IPS-20b (cell line): ENCODE data around the gene ACRBP.

Experiments used
- H3K27ac ChIP-seq: one replicate; pipeline ENCODE4 v1.5.1; 2013; ENCODE audit warnings: low read length
- H3K27me3 ChIP-seq: 2 replicates; pipeline ENCODE4 v1.6.1; 2013; ENCODE audit warnings: mild to moderate bottlenecking, low read length, inconsistent platforms; ENCODE audit not compliant: insufficient read depth
- H3K36me3 ChIP-seq: 2 replicates; pipeline ENCODE4 v1.6.1; 2013; ENCODE audit warnings: low read depth, mild to moderate bottlenecking, inconsistent platforms, low read length, moderate library complexity; ENCODE audit not compliant: insufficient read depth
- H3K4me1 ChIP-seq: 2 replicates; pipeline ENCODE4 v1.6.1; 2013; ENCODE audit warnings: mild to moderate bottlenecking, control low read depth, inconsistent platforms, low read length, moderate library complexity; ENCODE audit not compliant: insufficient read depth
- H3K4me3 ChIP-seq: 2 replicates; pipeline ENCODE4 v1.5.1; 2013; ENCODE audit warnings: mild to moderate bottlenecking, low read length, inconsistent platforms
- H3K9ac ChIP-seq: 2 replicates; pipeline ENCODE4 v1.6.1; 2013; ENCODE audit warnings: low read depth, mild to moderate bottlenecking, inconsistent platforms, low read length, moderate library complexity
- H3K9me3 ChIP-seq: 2 replicates; pipeline ENCODE4 v1.6.1; 2013; ENCODE audit warnings: mild to moderate bottlenecking, low read depth, low read length, inconsistent platforms; ENCODE audit not compliant: insufficient read depth

ACRBP gene

GRCh38 chr12:6630736-6631135 is 16.5 kb downstream of the ACRBP start:
- H3K4me3 ChIP-seq: no peak overlapping the region

GRCh38 chr12:6627616-6628015 is 19.6 kb downstream of the ACRBP start:
- Histone ChIP-seq H3K27me3 (no peaks in the 10 kb centered on the region), H3K9ac (no peak overlapping the region), H3K36me3 (no peaks in the 10 kb centered on the region), H3K4me1 (no peaks in the 10 kb centered on the region), H3K4me3 (no peak overlapping the region), H3K27ac (no peak overlapping the region), H3K9me3 (no peaks in the 10 kb centered on the region)

More at GRCh38 chr12:6630736-6631135, 16.5 kb downstream of the ACRBP start:
- H3K27me3 ChIP-seq: no peaks in the 10 kb centered on the region
- H3K9ac ChIP-seq: no peak overlapping the region
- no peaks in the 10 kb centered on the region for H3K36me3 ChIP-seq
- H3K9me3 ChIP-seq: no peaks in the 10 kb centered on the region
- no peak overlapping the region for H3K27ac ChIP-seq
- H3K4me1 ChIP-seq: 0 out of 2 replicates have a peak, but pooled peaks cover 2% of the 10 kb centered on the region

DNA sequence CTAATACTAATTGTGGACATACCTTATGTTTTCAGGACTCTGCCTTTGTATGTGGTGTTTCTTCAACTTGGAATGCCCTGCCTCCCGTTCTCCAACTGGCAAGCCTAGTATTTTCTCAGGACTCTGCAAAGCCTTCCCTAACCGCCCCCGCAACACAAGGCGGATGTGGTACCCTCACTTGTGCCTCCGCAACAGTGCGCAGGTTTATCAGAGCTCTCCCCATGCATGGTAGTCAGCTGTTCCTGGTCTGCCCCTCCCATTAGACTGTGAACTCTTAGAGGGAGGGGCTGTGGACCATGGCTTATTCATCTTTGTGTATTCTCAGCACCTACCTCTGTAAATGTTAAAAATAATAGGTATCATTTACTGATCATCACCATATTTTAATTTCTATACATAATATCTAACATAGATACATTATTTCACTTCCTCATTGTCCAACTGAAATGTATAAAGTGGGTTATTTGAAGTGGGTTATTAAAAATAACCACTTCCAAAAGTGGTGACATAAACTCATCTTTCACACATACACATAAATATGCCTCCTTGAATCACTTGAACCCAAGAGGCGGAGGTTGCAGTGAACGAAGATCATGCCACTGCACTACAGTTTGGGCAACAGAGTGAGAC is 20.5 kb downstream of the ACRBP start:
- Histone ChIP-seq H3K9ac (no peak overlapping the region), H3K4me3 (no peak overlapping the region), H3K36me3 (no peaks in the 10 kb centered on the region), H3K9me3 (no peaks in the 10 kb centered on the region), H3K27me3 (no peaks in the 10 kb centered on the region), H3K4me1 (no peaks in the 10 kb centered on the region), H3K27ac (no peak overlapping the region)

- Histone ChIP-seq H3K9me3 (no peaks in the 10 kb centered on the region), H3K27me3 (peaks cover 32% of the 10 kb centered on the region), H3K4me1 (no peaks in the 10 kb centered on the region), H3K36me3 (no peaks in the 10 kb centered on the region), H3K9ac (no peak overlapping the region), H3K27ac (no peak overlapping the region), H3K4me3 (no peak overlapping the region)
Observed at GRCh38 chr12:6620885-6621274, 26.4 kb downstream of the ACRBP start.

DNA sequence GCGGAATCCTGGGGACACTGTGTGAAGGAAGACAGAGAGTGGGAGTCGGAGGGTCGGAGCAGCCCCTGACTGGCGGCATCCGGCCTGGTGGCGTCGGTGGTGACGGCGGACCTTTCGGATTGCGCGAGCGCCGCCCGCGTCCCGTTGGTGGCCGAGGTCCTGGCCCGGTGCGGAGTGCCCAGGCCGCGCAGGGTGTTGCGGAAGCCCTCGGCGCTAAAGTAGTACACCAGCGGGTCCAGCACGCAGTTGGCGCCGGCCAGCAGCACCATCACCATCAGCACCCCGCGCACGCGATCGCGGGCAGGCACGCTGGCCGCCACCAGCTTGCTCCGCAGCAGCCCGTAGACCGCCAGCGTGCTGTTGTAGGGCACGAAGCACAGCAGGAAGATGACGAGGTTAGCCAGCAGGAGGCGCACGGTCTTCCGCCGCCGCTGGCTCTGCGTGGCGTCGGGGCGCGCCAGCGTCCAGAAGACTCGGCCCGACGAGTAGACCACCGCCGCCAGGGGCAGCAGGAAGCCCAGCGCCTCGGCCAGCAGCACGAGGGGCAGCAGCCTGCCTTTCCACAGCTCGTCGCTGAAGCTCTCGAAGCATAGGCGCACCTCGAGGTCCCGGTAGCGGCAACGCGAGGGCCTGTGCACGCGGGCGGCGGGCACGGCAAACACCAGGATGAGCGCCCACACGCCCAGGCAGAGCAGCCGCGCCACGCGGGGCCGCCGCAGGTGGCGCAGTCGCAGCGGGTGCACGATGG is 26.9 kb downstream of the ACRBP start:
- H3K4me3 ChIP-seq: peak overlapping the region; percentile 34; the same call in 1 of the 2 replicates
- H3K27ac ChIP-seq: no peak overlapping the region
- peaks cover 32% of the 10 kb centered on the region for H3K27me3 ChIP-seq
- H3K4me1 ChIP-seq: no peaks in the 10 kb centered on the region
- no peaks in the 10 kb centered on the region for H3K9me3 ChIP-seq
- H3K9ac ChIP-seq: no peak overlapping the region; the same call in 1 of the 2 replicates
- H3K36me3 ChIP-seq: no peaks in the 10 kb centered on the region

- Histone ChIP-seq H3K36me3 (no peaks in the 10 kb centered on the region), H3K4me1 (no peaks in the 10 kb centered on the region; the same call in 1 of the 2 replicates), H3K9me3 (no peaks in the 10 kb centered on the region), H3K9ac (no peak overlapping the region), H3K4me3 (no peak overlapping the region), H3K27me3 (peaks cover 32% of the 10 kb centered on the region), H3K27ac (no peak overlapping the region)
Observed at GRCh38 chr12:6618483-6619225, 28.6 kb downstream of the ACRBP start.

- Histone ChIP-seq H3K36me3 (no peaks in the 10 kb centered on the region), H3K9ac (no peak overlapping the region), H3K27me3 (peaks cover 24% of the 10 kb centered on the region), H3K9me3 (no peaks in the 10 kb centered on the region), H3K4me1 (peaks cover 16% of the 10 kb centered on the region; the same call in 1 of the 2 replicates), H3K27ac (no peak overlapping the region), H3K4me3 (no peak overlapping the region)
Observed at GRCh38 chr12:6615802-6616201, 31.4 kb downstream of the ACRBP start.

- Histone ChIP-seq H3K27ac (peak overlapping the region; percentile 75), H3K4me3 (peak overlapping the region; percentile 17; the same call in 1 of the 2 replicates), H3K9ac (peak overlapping the region; percentile 55; the same call in 1 of the 2 replicates), H3K4me1 (peaks cover 16% of the 10 kb centered on the region; the same call in 1 of the 2 replicates), H3K27me3 (peaks cover 12% of the 10 kb centered on the region), H3K36me3 (no peaks in the 10 kb centered on the region), H3K9me3 (no peaks in the 10 kb centered on the region)
Observed at GRCh38 chr12:6614513-6615172, 32.6 kb downstream of the ACRBP start.

DNA sequence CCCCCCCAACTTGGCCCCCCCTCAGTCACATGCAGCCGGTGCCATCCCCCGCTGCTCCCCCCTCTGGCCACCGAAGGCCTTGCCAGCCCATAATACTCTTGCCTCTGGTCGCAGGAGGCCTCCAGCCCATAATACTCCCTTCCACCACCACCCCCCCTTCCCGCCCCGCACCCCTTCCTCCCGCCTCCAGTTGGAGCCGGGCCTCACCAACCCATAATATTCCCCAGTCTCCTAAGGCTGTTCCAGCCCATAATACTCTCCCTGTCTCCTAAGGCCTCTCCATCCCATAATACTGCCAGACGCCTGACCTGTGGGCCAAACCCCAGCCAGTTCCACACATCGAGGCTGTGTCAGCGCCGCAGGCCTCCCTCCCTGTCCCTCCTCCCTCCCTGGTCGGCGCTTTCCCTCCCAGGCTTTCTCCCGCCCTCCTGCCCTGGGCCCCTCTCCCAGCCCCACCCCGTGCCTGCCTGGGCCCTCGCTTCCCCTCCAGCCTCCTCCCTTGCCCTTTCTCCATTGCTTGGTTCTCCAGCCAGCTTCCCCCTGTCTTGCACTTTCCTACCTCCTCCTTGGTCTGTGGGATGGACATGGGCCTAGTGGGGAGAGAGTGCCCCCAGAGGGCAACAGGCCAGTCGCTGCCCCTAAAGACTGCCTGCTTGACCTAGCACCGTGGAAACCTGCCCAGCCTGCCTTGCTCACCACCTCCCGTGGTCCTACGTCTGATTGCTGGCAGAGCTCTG is 33.3 kb downstream of the ACRBP start:
- Histone ChIP-seq H3K4me1 (peaks cover 16% of the 10 kb centered on the region; the same call in 1 of the 2 replicates), H3K9me3 (no peaks in the 10 kb centered on the region), H3K4me3 (peak overlapping the region; percentile 17; the same call in 1 of the 2 replicates), H3K27me3 (peaks cover 5% of the 10 kb centered on the region), H3K36me3 (no peaks in the 10 kb centered on the region), H3K9ac (peak overlapping the region; percentile 55; the same call in 1 of the 2 replicates), H3K27ac (peak overlapping the region; percentile 75)

- Histone ChIP-seq H3K9ac (peak overlapping the region; percentile 87; the same call in 1 of the 2 replicates), H3K4me1 (peaks cover 16% of the 10 kb centered on the region; the same call in 1 of the 2 replicates), H3K36me3 (no peaks in the 10 kb centered on the region), H3K27me3 (no peaks in the 10 kb centered on the region; the same call in 1 of the 2 replicates), H3K9me3 (no peaks in the 10 kb centered on the region), H3K4me3 (peak overlapping the region; percentile 61), H3K27ac (peak overlapping the region; percentile 88)
Observed at GRCh38 chr12:6613015-6613775, 34.0 kb downstream of the ACRBP start.
